HEK293 (cell line): ENCODE measurements around the gene ANGPTL5.

Experiments used
- GFI1B ChIP-seq: fragments of 450-650 bp; formaldehyde crosslinking; IDR thresholded peaks from 2 replicates; pipeline ENCODE4 v1.5.1; 2016; ENCODE audit warnings: missing biosample characterization, missing genetic modification characterization
- PRDM1 ChIP-seq: fragments of 450-650 bp; formaldehyde crosslinking; IDR thresholded peaks from 2 replicates; pipeline ENCODE4; 2016; ENCODE audit warnings: missing biosample characterization, missing genetic modification characterization
- TRIM28 ChIP-seq: IDR thresholded peaks from 2 replicates; pipeline ENCODE4 v1.6.1; 2011; ENCODE audit warnings: low read length, control low read depth, borderline replicate concordance
- YY2 ChIP-seq: fragments of 450-650 bp; formaldehyde crosslinking; IDR thresholded peaks from 2 replicates; pipeline ENCODE4 v1.5.1; 2016; ENCODE audit warnings: missing biosample characterization, missing genetic modification characterization
- ZBTB1 ChIP-seq: fragments of 450-650 bp; formaldehyde crosslinking; IDR thresholded peaks from 2 replicates; pipeline ENCODE4 v1.5.1; 2016; ENCODE audit warnings: missing biosample characterization, missing genetic modification characterization
- ZBTB20 ChIP-seq: fragments of 450-650 bp; formaldehyde crosslinking; IDR thresholded peaks from 2 replicates; pipeline ENCODE4 v1.5.1; 2016; ENCODE audit warnings: missing biosample characterization, missing genetic modification characterization
- ZBTB21 ChIP-seq: fragments of 450-650 bp; formaldehyde crosslinking; IDR thresholded peaks from 2 replicates; pipeline ENCODE4 v1.5.1; 2017; ENCODE audit warnings: missing biosample characterization, missing genetic modification characterization
- ZNF138 ChIP-seq: fragments of 450-650 bp; formaldehyde crosslinking; IDR thresholded peaks from 2 replicates; pipeline ENCODE4 v1.5.1; 2016; ENCODE audit warnings: missing biosample characterization, missing genetic modification characterization, borderline replicate concordance
- ZNF174 ChIP-seq: fragments of 450-650 bp; formaldehyde crosslinking; IDR thresholded peaks from 2 replicates; pipeline ENCODE4 v1.5.0; 2017; ENCODE audit warnings: missing biosample characterization, mild to moderate bottlenecking, missing genetic modification characterization
- ZSCAN23 ChIP-seq: fragments of 450-650 bp; formaldehyde crosslinking; IDR thresholded peaks from 2 replicates; pipeline ENCODE4 v1.5.1; 2016; ENCODE audit warnings: missing biosample characterization, missing genetic modification characterization
- ZXDB ChIP-seq: fragments of 450-650 bp; formaldehyde crosslinking; IDR thresholded peaks from 2 replicates; pipeline ENCODE4 v1.5.1; 2016; ENCODE audit warnings: missing biosample characterization, missing genetic modification characterization
- TF ChIP-seq, protein P1 (sequence below): fragments of 450-650 bp; formaldehyde crosslinking; IDR thresholded peaks from 2 replicates; pipeline ENCODE4 v1.5.1; 2016; ENCODE audit warnings: missing biosample characterization, missing genetic modification characterization
- TF ChIP-seq, protein P2 (sequence below): fragments of 450-650 bp; formaldehyde crosslinking; IDR thresholded peaks from 2 replicates; pipeline ENCODE4 v1.5.1; 2017; ENCODE audit warnings: missing biosample characterization, missing genetic modification characterization
- TF ChIP-seq, protein P3 (sequence below): fragments of 450-650 bp; formaldehyde crosslinking; IDR thresholded peaks from 2 replicates; pipeline ENCODE4 v1.5.1; 2016; ENCODE audit warnings: missing biosample characterization, missing genetic modification characterization

DNA sequence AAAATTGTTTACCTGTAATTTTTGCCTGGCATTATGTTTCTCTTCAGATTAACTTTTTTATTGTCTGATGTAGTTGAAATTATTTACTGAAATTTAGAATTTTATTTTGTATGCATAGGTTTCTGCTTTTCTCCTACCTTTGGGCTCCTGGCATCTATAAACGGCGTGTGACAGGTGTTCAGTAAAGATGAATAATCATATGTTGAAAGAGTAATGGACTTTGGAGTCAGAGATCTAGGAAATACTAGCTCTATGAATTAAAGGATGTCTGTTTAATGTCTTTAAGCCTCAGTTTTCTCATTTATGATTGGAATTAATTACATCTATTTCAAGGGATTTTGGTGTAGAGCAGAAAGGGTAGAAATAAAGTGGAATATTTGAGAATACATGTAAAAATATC lies 7.2 kb upstream of the ANGPTL5 start:
- TF ChIP-seq, protein P1, sequence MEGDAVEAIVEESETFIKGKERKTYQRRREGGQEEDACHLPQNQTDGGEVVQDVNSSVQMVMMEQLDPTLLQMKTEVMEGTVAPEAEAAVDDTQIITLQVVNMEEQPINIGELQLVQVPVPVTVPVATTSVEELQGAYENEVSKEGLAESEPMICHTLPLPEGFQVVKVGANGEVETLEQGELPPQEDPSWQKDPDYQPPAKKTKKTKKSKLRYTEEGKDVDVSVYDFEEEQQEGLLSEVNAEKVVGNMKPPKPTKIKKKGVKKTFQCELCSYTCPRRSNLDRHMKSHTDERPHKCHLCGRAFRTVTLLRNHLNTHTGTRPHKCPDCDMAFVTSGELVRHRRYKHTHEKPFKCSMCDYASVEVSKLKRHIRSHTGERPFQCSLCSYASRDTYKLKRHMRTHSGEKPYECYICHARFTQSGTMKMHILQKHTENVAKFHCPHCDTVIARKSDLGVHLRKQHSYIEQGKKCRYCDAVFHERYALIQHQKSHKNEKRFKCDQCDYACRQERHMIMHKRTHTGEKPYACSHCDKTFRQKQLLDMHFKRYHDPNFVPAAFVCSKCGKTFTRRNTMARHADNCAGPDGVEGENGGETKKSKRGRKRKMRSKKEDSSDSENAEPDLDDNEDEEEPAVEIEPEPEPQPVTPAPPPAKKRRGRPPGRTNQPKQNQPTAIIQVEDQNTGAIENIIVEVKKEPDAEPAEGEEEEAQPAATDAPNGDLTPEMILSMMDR (tag by site-specific recombination), result no peak
- TF ChIP-seq PRDM1 (tag by site-specific recombination) (no peak), ZBTB20 (tag by site-specific recombination) (no peak), TRIM28 (no peak), ZXDB (tag by site-specific recombination) (no peak), GFI1B (tag by site-specific recombination) (no peak), ZSCAN23 (tag by site-specific recombination) (no peak), ZNF174 (tag by site-specific recombination) (no peak), ZNF138 (no peak), YY2 (tag by site-specific recombination) (no peak), ZBTB21 (tag by site-specific recombination) (no peak), ZBTB1 (tag by site-specific recombination) (no peak)
- TF ChIP-seq, protein P2, sequence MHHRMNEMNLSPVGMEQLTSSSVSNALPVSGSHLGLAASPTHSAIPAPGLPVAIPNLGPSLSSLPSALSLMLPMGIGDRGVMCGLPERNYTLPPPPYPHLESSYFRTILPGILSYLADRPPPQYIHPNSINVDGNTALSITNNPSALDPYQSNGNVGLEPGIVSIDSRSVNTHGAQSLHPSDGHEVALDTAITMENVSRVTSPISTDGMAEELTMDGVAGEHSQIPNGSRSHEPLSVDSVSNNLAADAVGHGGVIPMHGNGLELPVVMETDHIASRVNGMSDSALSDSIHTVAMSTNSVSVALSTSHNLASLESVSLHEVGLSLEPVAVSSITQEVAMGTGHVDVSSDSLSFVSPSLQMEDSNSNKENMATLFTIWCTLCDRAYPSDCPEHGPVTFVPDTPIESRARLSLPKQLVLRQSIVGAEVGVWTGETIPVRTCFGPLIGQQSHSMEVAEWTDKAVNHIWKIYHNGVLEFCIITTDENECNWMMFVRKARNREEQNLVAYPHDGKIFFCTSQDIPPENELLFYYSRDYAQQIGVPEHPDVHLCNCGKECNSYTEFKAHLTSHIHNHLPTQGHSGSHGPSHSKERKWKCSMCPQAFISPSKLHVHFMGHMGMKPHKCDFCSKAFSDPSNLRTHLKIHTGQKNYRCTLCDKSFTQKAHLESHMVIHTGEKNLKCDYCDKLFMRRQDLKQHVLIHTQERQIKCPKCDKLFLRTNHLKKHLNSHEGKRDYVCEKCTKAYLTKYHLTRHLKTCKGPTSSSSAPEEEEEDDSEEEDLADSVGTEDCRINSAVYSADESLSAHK (tag by site-specific recombination), result no peak
- TF ChIP-seq, protein P3, sequence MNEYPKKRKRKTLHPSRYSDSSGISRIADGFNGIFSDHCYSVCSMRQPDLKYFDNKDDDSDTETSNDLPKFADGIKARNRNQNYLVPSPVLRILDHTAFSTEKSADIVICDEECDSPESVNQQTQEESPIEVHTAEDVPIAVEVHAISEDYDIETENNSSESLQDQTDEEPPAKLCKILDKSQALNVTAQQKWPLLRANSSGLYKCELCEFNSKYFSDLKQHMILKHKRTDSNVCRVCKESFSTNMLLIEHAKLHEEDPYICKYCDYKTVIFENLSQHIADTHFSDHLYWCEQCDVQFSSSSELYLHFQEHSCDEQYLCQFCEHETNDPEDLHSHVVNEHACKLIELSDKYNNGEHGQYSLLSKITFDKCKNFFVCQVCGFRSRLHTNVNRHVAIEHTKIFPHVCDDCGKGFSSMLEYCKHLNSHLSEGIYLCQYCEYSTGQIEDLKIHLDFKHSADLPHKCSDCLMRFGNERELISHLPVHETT (tag by site-specific recombination), result no peak
